SK-N-SH (cell line): ENCODE data around the gene IGSF9B.

Experiments
- CHD2 ChIP-seq: fragments of 150-350 bp; IDR thresholded peaks from 2 replicates; pipeline ENCODE4 v1.6.1; 2018; ENCODE audit warnings: low read length; ENCODE audit not compliant: partially characterized antibody
- CTCF ChIP-seq: fragments of 200-600 bp; sonication (generic); IDR thresholded peaks from 2 replicates; pipeline ENCODE4 v1.6.1; 2017; ENCODE audit warnings: antibody characterized with exemption, mild to moderate bottlenecking, moderate library complexity
- EP300 ChIP-seq, 2 experiments: IDR thresholded peaks; 2 replicates each; pipeline versions ENCODE4 v1.4.0 to v1.6.1; 2012; ENCODE audit warnings: borderline replicate concordance in 1 of 2, low read depth in 1 of 2, low read length in 1 of 2
- EZH2phosphoT487 ChIP-seq: fragments of 200-600 bp; sonication (generic); IDR thresholded peaks from 2 replicates; pipeline ENCODE4 v1.6.1; 2017; ENCODE audit warnings: low read depth, mixed run types, mild to moderate bottlenecking, antibody characterized with exemption, moderate library complexity, borderline replicate concordance
- FOXM1 ChIP-seq: IDR thresholded peaks from 2 replicates; pipeline ENCODE4 v1.4.0; 2012; ENCODE audit warnings: low read depth, mild to moderate bottlenecking
- MAX ChIP-seq: IDR thresholded peaks from 2 replicates; pipeline ENCODE4 v1.4.0; 2012; ENCODE audit warnings: low read depth
- POLR2AphosphoS5 ChIP-seq: IDR thresholded peaks from 2 replicates; pipeline ENCODE4 v1.6.1; 2012; ENCODE audit warnings: low read depth, low read length
- RAD21 ChIP-seq: IDR thresholded peaks from 2 replicates; pipeline ENCODE4 v1.6.1; 2012; ENCODE audit warnings: mild to moderate bottlenecking, low read length
- RFX5 ChIP-seq: IDR thresholded peaks from 2 replicates; pipeline ENCODE4 v1.6.1; 2012; ENCODE audit warnings: mild to moderate bottlenecking, improper control_type of control experiment, low read length
- SIN3A ChIP-seq: IDR thresholded peaks from 2 replicates; pipeline ENCODE4 v1.6.1; 2012; ENCODE audit warnings: low read depth, mild to moderate bottlenecking, low read length, moderate library complexity, borderline replicate concordance
- TAF1 ChIP-seq: IDR thresholded peaks from 2 replicates; pipeline ENCODE4 v1.6.1; 2012; ENCODE audit warnings: low read depth, mild to moderate bottlenecking, low read length, moderate library complexity, borderline replicate concordance
- USF1 ChIP-seq: IDR thresholded peaks from 2 replicates; pipeline ENCODE4 v1.4.0; 2012; ENCODE audit warnings: low read depth, borderline replicate concordance
- USF2 ChIP-seq: fragments of 150-350 bp; IDR thresholded peaks from 2 replicates; pipeline ENCODE4 v1.6.1; 2017; ENCODE audit warnings: antibody characterized with exemption, low read length, low read depth, borderline replicate concordance

DNA sequence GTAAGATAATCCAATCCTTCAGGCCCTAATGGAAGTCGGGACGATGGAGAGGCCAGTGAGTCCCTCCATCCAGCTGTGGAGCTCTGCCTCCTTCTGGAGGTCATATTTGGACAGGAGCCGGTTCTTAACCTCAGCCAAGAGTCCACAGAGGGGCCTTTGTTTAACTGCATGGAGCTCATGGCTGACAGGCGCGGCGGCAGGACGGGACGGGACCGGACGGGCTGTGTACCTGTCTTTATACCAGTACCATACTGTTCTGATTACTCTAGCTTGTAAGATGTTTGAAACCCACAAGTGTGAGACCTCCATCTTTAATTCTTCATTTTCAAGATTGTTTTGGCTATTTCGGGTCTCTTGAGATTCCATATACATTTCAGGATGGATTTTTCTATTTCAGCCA is 91.3 kb downstream of the IGSF9B start:
- no peak for TF ChIP-seq CTCF
- no peak for TF ChIP-seq RAD21
- no peak for TF ChIP-seq EZH2phosphoT487
- TF ChIP-seq POLR2AphosphoS5, result no peak
- TF ChIP-seq CHD2, result no peak
- no peak for TF ChIP-seq RFX5
- no peak for TF ChIP-seq USF1
- TF ChIP-seq USF2, result no peak
- TF ChIP-seq EP300 (IDR thresholded peaks at IDR 0.05; ENCODE audit: borderline replicate concordance in 1 of 2, low read depth in 1 of 2, low read length in 1 of 2), result no peak
- TF ChIP-seq FOXM1, result no peak
- no peak for TF ChIP-seq TAF1
- no peak for TF ChIP-seq SIN3A
- no peak for TF ChIP-seq MAX
